Hepatic stellate cell (primary cell): ENCODE data around the gene GJB5.
"Not testable (repeated sequence)": the region's sequence is repeated elsewhere in the genome, so short reads cannot be mapped to it uniquely, and the experiment has no call there.

Source experiments
- DNase-seq: peaks from one replicate; pipeline ENCODE4 v3.0.0; 2011; ENCODE audit warnings: low spot score

Gene GJB5

GRCh38 chr1:34754964-34755637, at the start of gene GJB5:
TSS of gene GJB5 (plus strand) at chr1:34755047. CDS start at chr1:34757331, 2,284 bp downstream.
- no peak for DNase-seq

GRCh38 chr1:34705077-34705476, 49.8 kb upstream of the GJB5 start:
- no peak for DNase-seq

- DNase-seq, result no peak
These were observed 46.7 kb upstream of the GJB5 start for GRCh38 chr1:34708106-34708505.

- no peak for DNase-seq
These were observed 45.3 kb upstream of the GJB5 start for GRCh38 chr1:34709547-34709946.

- DNase-seq, result no peak
These were observed 44.0 kb upstream of the GJB5 start for GRCh38 chr1:34710812-34711211.

GRCh38 chr1:34711485-34711884, 43.4 kb upstream of the GJB5 start:
- DNase-seq, result no peak

GRCh38 chr1:34712007-34712688, 42.7 kb upstream of the GJB5 start:
- no peak for DNase-seq

GRCh38 chr1:34713443-34713842, 41.4 kb upstream of the GJB5 start:
- DNase-seq, result no peak

GRCh38 chr1:34714386-34714785, 40.5 kb upstream of the GJB5 start:
- DNase-seq, result no peak

GRCh38 chr1:34715139-34715538, 39.7 kb upstream of the GJB5 start:
- no peak for DNase-seq

- DNase-seq, result no peak
These were observed 33.6 kb upstream of the GJB5 start for GRCh38 chr1:34721241-34721640.

GRCh38 chr1:34721646-34722355, 33.0 kb upstream of the GJB5 start:
- DNase-seq, result no peak

- DNase-seq, result no peak
These were observed 28.0 kb upstream of the GJB5 start for GRCh38 chr1:34726861-34727260.

GRCh38 chr1:34730485-34730884, 24.4 kb upstream of the GJB5 start:
- DNase-seq, result no peak

- DNase-seq, result not testable (repeated sequence)
These were observed 22.0 kb upstream of the GJB5 start for GRCh38 chr1:34732831-34733230.

GRCh38 chr1:34736692-34737091, 18.2 kb upstream of the GJB5 start:
- DNase-seq, result no peak

GRCh38 chr1:34737236-34737635, 17.6 kb upstream of the GJB5 start:
- not testable (repeated sequence) for DNase-seq

- no peak for DNase-seq
These were observed 15.2 kb upstream of the GJB5 start for GRCh38 chr1:34739613-34740012.

- DNase-seq, result no peak
These were observed 14.5 kb upstream of the GJB5 start for GRCh38 chr1:34740161-34740868.

- peak; percentile 85 for DNase-seq
These were observed 12.1 kb upstream of the GJB5 start for GRCh38 chr1:34742667-34743270.

GRCh38 chr1:34743775-34744174, 11.1 kb upstream of the GJB5 start:
- no peak for DNase-seq

GRCh38 chr1:34744851-34745250, 10.0 kb upstream of the GJB5 start:
- no peak for DNase-seq
